ENCODE results near the gene FGF14. TPM values are rescaled to one million over a fixed set of nuclear protein-coding genes. Genes with fewer than 3 reads are reported as not detected.

The FGF14 gene
- polyA plus RNA-seq, 1 donor (not counting 4 experiments of a cell fraction or from before 2014, with no cell fraction given): 0.09 TPM

- DNase-seq (ENCODE audit: low read depth, low spot score) (no peak), FAIRE-seq (no peak)
- no peaks in the 10 kb centered on the region for H3K36me3 ChIP-seq (ENCODE audit: control insufficient read depth in 2 of 2, extremely low read depth in 1 of 2, insufficient read depth in 2 of 2, low read length in 2 of 2)
- H3K4me3 ChIP-seq (ENCODE audit: control insufficient read depth in 2 of 3, extremely low read depth in 1 of 3, insufficient read depth in 2 of 3, low read depth in 1 of 3, low read length in 3 of 3): no peak overlapping the region
- TF ChIP-seq CTCF (optimal IDR thresholded peaks at IDR 0.05 in 1 of 3, IDR thresholded peaks at IDR 0.05 in 1 of 3, conservative IDR thresholded peaks at IDR 0.05 in 1 of 3; ENCODE audit: extremely low read depth in 1 of 3, insufficient read depth in 2 of 3, low read length in 3 of 3) (no peak), EZH2 (IDR thresholded peaks at IDR 0.05; ENCODE audit: low read length) (no peak)
- no peak overlapping the region for H3K27ac ChIP-seq (ENCODE audit: control insufficient read depth, insufficient read depth, low read length)
- dilution Hi-C loops (cut with MboI; ENCODE audit: extremely low pct_ligation_motif_present, low sequenced_read_pairs): no loop called here
- no peaks in the 10 kb centered on the region for H4K20me1 ChIP-seq (ENCODE audit: control insufficient read depth, extremely low read depth, insufficient read depth, low read length)
- H3K9me3 ChIP-seq (ENCODE audit: control insufficient read depth, low read depth, low read length): no peaks in the 10 kb centered on the region
- H3K4me1 ChIP-seq (ENCODE audit: control insufficient read depth, extremely low read depth, insufficient read depth, low read length): peaks cover 6% of the 10 kb centered on the region
- H3K27me3 ChIP-seq (ENCODE audit: control insufficient read depth, extremely low read depth, insufficient read depth, low read length): no peaks in the 10 kb centered on the region
- no peak overlapping the region for H2AFZ ChIP-seq (ENCODE audit: control insufficient read depth, low read length)
- H3K4me2 ChIP-seq (ENCODE audit: control insufficient read depth, extremely low read depth, insufficient read depth, low read depth, low read length): no peak overlapping the region
- H3K79me2 ChIP-seq (ENCODE audit: control insufficient read depth, insufficient read depth, low read length): no peaks in the 10 kb centered on the region
- H3K9ac ChIP-seq (ENCODE audit: control insufficient read depth, extremely low read depth, insufficient read depth, low read length): no peak overlapping the region
- H3K9me1 ChIP-seq (ENCODE audit: control insufficient read depth, extremely low read depth, insufficient read depth, low read length): no peaks in the 10 kb centered on the region
These were observed 110.1 kb downstream of the FGF14 start for GRCh38 chr13:102291587-102292218.

- H3K79me2 ChIP-seq (ENCODE audit: control insufficient read depth, insufficient read depth, low read length): no peaks in the 10 kb centered on the region
- H3K9ac ChIP-seq (ENCODE audit: control insufficient read depth, extremely low read depth, insufficient read depth, low read length): no peak overlapping the region
- H3K36me3 ChIP-seq (ENCODE audit: control insufficient read depth in 2 of 2, extremely low read depth in 1 of 2, insufficient read depth in 2 of 2, low read length in 2 of 2): no peaks in the 10 kb centered on the region
- no peaks in the 10 kb centered on the region for H3K27me3 ChIP-seq (ENCODE audit: control insufficient read depth, extremely low read depth, insufficient read depth, low read length)
- no peak overlapping the region for H3K4me3 ChIP-seq (ENCODE audit: control insufficient read depth in 2 of 3, extremely low read depth in 1 of 3, insufficient read depth in 2 of 3, low read depth in 1 of 3, low read length in 3 of 3)
- H3K4me1 ChIP-seq (ENCODE audit: control insufficient read depth, extremely low read depth, insufficient read depth, low read length): peaks cover 19% of the 10 kb centered on the region
- no peaks in the 10 kb centered on the region for H3K9me1 ChIP-seq (ENCODE audit: control insufficient read depth, extremely low read depth, insufficient read depth, low read length)
- FAIRE-seq: peak; percentile 39
- H2AFZ ChIP-seq (ENCODE audit: control insufficient read depth, low read length): no peak overlapping the region
- H3K27ac ChIP-seq (ENCODE audit: control insufficient read depth, insufficient read depth, low read length): no peak overlapping the region
- H3K9me3 ChIP-seq (ENCODE audit: control insufficient read depth, low read depth, low read length): no peaks in the 10 kb centered on the region
- TF ChIP-seq EZH2 (IDR thresholded peaks at IDR 0.05; ENCODE audit: low read length) (no peak), CTCF (optimal IDR thresholded peaks at IDR 0.05 in 1 of 3, IDR thresholded peaks at IDR 0.05 in 1 of 3, conservative IDR thresholded peaks at IDR 0.05 in 1 of 3; ENCODE audit: extremely low read depth in 1 of 3, insufficient read depth in 2 of 3, low read length in 3 of 3) (no peak)
- H3K4me2 ChIP-seq (ENCODE audit: control insufficient read depth, extremely low read depth, insufficient read depth, low read depth, low read length): no peak overlapping the region
- dilution Hi-C loops (cut with MboI; ENCODE audit: extremely low pct_ligation_motif_present, low sequenced_read_pairs): no loop called here
- H4K20me1 ChIP-seq (ENCODE audit: control insufficient read depth, extremely low read depth, insufficient read depth, low read length): no peaks in the 10 kb centered on the region
- no peak for DNase-seq (ENCODE audit: low read depth, low spot score)
These were observed 112.2 kb downstream of the FGF14 start for GRCh38 chr13:102289606-102290005.

Data from keratinocyte (primary cell).